Body of pancreas (tissue), 4 donors: ENCODE data around the gene RNF181.

Source experiments
- POLR2A ChIP-seq, 3 donors: fragments of 450-650 bp; IDR thresholded peaks; one replicate each; pipeline ENCODE4 v1.6.1; 2016; ENCODE audit warnings: antibody characterized with exemption in 3 of 3, mild to moderate bottlenecking in 2 of 3
- TF ChIP-seq, protein P1 (sequence below), 7 experiments: fragments of 450-650 bp in 4 of 7; fragments of 200-600 bp in 3 of 7; sonication (generic) in 3 of 7; IDR thresholded peaks; one replicate each; pipeline ENCODE4 v1.5.1; 2016 to 2019; ENCODE audit warnings: antibody characterized with exemption in 7 of 7

DNA sequence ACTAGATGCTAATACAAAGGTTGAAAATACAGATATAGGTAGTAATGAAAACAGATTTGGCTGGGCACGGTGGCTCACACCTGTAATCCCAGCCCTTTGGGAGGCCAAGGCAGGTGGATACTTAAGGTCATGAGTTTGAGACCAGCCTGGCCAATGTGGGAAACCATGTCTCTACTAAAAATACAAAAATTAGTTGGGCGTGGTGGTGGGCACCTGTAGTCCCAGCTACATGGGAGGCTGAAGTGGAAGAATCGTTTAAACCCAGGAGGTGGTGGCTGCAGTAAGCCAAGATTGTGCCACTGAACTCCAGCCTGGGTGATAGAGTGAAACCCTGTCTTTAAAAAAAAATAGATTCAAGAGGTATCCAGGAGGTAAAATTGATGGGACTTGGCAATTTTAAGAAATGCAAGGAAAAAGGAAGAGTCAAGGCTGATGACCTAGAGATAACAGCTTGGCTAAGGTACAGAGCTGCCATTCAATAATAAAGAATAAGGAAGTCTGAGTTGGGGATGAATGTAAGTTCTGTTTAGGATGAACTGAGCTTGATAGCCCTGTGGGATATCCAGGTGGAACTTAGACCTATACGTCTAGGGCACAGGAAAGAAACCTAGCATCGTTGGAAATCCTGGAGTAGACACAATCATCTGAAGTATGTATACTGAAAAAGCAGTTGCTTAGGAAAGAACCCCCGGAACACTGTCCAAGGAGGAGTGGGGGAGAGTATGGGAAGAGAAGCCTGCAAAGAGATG is 47.5 kb upstream of the RNF181 start:
- TF ChIP-seq, protein P1, sequence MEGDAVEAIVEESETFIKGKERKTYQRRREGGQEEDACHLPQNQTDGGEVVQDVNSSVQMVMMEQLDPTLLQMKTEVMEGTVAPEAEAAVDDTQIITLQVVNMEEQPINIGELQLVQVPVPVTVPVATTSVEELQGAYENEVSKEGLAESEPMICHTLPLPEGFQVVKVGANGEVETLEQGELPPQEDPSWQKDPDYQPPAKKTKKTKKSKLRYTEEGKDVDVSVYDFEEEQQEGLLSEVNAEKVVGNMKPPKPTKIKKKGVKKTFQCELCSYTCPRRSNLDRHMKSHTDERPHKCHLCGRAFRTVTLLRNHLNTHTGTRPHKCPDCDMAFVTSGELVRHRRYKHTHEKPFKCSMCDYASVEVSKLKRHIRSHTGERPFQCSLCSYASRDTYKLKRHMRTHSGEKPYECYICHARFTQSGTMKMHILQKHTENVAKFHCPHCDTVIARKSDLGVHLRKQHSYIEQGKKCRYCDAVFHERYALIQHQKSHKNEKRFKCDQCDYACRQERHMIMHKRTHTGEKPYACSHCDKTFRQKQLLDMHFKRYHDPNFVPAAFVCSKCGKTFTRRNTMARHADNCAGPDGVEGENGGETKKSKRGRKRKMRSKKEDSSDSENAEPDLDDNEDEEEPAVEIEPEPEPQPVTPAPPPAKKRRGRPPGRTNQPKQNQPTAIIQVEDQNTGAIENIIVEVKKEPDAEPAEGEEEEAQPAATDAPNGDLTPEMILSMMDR (IDR thresholded peaks at IDR 0.05), result no peak
- peak in 2 of 3 donors; percentile 7 to 20 for TF ChIP-seq POLR2A (IDR thresholded peaks at IDR 0.05)
